IPS-15b (cell line): ENCODE data around the gene OR5H14.
"Not testable (repeated sequence)": the region's sequence is repeated elsewhere in the genome, so short reads cannot be mapped to it uniquely, and the experiment has no call there.

Source experiments
- H3K27me3 ChIP-seq: one replicate; pipeline ENCODE4 v1.6.1; 2013; ENCODE audit warnings: low read length; ENCODE audit not compliant: control insufficient read depth, insufficient read depth
- H3K36me3 ChIP-seq: one replicate; pipeline ENCODE4 v1.6.1; 2013; ENCODE audit warnings: low read length; ENCODE audit not compliant: control insufficient read depth, insufficient read depth
- H3K4me1 ChIP-seq: one replicate; pipeline ENCODE4 v1.6.1; 2013; ENCODE audit warnings: mild to moderate bottlenecking, low read length; ENCODE audit not compliant: control insufficient read depth, insufficient read depth
- H3K4me3 ChIP-seq: one replicate; pipeline ENCODE4 v1.5.1; 2013; ENCODE audit warnings: low read depth, low read length
- H3K9ac ChIP-seq: one replicate; pipeline ENCODE4 v1.6.1; 2013; ENCODE audit warnings: low read depth, mild to moderate bottlenecking, low read length
- H3K9me3 ChIP-seq: one replicate; pipeline ENCODE4 v1.6.1; 2013; ENCODE audit warnings: mild to moderate bottlenecking, low read length; ENCODE audit not compliant: control insufficient read depth, insufficient read depth

The OR5H14 gene

GRCh38 chr3:98147179-98147578 lies at the start of gene OR5H14:
Gene OR5H14, plus strand, starts transcription at chr3:98147479. Its CDS starts 1,907 bp downstream, at chr3:98149386.
- Histone ChIP-seq H3K4me1 (no peaks in the 10 kb centered on the region), H3K36me3 (no peaks in the 10 kb centered on the region), H3K27me3 (no peaks in the 10 kb centered on the region), H3K9ac (no peak within 1 kb of the TSS), H3K9me3 (no peaks in the 10 kb centered on the region), H3K4me3 (no peak within 1 kb of the TSS)

- Histone ChIP-seq H3K36me3 (no peaks in the 10 kb centered on the region), H3K9me3 (no peaks in the 10 kb centered on the region), H3K27me3 (no peaks in the 10 kb centered on the region), H3K4me3 (no peak overlapping the region), H3K4me1 (no peaks in the 10 kb centered on the region), H3K9ac (no peak overlapping the region)
Measured at GRCh38 chr3:98099848-98100247, 47.4 kb upstream of the OR5H14 start.

DNA sequence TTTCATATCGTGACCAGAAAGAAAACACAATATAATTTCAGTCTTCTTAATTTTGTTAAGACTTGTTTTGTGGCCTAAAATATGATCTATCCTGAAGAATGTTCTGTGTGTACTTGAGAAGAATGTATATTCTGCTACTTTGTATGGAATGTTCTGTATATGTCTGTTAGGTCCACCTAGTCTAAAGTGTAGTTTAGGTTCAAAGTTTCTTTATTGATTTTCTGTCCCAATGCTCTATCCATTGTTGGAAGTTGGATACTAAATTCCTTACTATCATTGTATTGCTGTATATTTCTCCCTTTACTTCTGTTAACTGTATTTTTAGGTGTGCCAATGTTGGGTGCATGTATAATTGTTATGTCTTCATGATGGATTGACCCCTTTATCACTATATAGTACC lies 39.1 kb upstream of the OR5H14 start:
- Histone ChIP-seq H3K36me3 (no peaks in the 10 kb centered on the region), H3K27me3 (no peaks in the 10 kb centered on the region), H3K9ac (no peak overlapping the region), H3K9me3 (no peaks in the 10 kb centered on the region), H3K4me1 (no peaks in the 10 kb centered on the region), H3K4me3 (no peak overlapping the region)

DNA sequence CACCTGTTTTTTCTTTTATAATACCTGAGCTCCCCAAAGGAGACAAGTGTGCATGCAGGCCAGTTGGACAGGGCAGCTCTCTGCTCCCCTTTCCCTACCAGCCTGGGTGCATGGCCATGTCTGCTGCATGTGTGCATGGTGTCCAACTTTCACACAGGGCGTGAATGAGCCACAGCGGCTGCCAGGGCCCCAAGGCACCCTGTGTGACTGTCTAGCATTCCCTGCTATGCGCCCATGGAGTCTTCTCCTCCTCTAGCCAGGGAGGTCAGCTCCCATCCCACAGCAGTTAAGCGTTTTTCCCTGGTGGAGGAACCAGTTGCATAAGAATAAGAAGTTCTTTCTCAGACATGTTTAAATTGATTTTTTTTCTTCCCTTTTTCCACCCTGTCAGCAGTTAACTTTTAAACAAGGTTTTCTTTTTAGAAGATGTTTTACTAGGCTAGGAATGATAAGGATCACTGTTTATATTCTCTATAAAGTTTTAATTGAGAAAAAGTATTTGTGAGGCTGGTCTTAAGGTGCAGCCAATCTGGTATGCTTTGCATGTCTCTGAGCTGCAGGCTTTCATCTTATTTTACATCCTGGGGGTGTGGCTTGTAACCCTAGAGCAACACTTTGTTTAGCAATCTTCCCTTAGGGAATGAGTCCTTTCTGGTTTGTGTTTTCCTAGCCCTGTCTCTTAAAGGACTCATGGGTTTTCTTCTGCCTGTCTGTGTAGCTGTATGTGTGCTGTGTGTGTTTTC lies 37.3 kb upstream of the OR5H14 start:
- no peak overlapping the region for H3K4me3 ChIP-seq
- no peaks in the 10 kb centered on the region for H3K4me1 ChIP-seq
- no peaks in the 10 kb centered on the region for H3K27me3 ChIP-seq
- H3K9ac ChIP-seq: no peak overlapping the region
- H3K9me3 ChIP-seq: no peaks in the 10 kb centered on the region
- H3K36me3 ChIP-seq: no peaks in the 10 kb centered on the region

DNA sequence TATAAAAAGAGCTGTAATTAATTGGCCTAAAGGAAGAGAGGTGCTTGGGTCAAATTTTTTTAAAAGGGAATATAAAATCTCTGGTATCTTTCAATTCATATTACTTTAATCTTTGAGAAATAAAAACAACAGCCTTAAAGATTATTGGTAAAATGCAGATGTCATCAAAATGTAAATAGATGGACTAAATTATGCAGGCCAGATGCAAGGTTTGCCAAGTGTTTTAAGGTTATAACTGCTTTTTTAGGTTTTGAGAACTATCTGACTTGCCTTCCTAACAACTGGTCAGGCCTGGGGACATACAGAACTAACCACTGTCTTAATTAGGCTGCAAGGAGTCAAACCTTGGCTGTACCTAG lies 36.8 kb upstream of the OR5H14 start:
- no peaks in the 10 kb centered on the region for H3K4me1 ChIP-seq
- H3K4me3 ChIP-seq: no peak overlapping the region
- H3K9ac ChIP-seq: no peak overlapping the region
- H3K27me3 ChIP-seq: no peaks in the 10 kb centered on the region
- H3K9me3 ChIP-seq: no peaks in the 10 kb centered on the region
- H3K36me3 ChIP-seq: no peaks in the 10 kb centered on the region

DNA sequence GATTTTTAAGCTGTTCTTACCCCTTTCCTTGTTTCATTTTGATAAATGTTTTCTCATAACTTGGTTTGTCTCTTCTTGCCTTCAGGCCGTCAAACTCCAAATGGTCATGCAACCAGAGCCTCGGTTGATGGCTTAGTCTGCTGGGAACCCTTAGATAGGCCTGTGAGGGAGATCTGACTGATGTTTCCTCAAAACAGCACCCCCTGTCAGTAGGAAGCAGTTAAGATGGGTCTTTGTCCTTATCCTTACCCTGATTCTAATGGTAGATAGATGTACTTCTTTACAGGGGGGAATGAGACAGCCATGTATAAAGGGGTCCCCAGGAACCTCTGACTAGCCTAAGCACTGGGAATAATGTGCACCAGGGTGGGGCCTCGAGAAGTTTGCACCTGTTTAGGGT lies 33.0 kb upstream of the OR5H14 start:
- Histone ChIP-seq H3K4me3 (no peak overlapping the region), H3K9me3 (no peaks in the 10 kb centered on the region), H3K9ac (no peak overlapping the region), H3K4me1 (no peaks in the 10 kb centered on the region), H3K36me3 (no peaks in the 10 kb centered on the region), H3K27me3 (no peaks in the 10 kb centered on the region)

- Histone ChIP-seq H3K4me1 (no peaks in the 10 kb centered on the region), H3K9me3 (no peaks in the 10 kb centered on the region), H3K27me3 (no peaks in the 10 kb centered on the region), H3K4me3 (no peak overlapping the region), H3K36me3 (no peaks in the 10 kb centered on the region), H3K9ac (no peak overlapping the region)
Measured at GRCh38 chr3:98115717-98116116, 31.6 kb upstream of the OR5H14 start.

DNA sequence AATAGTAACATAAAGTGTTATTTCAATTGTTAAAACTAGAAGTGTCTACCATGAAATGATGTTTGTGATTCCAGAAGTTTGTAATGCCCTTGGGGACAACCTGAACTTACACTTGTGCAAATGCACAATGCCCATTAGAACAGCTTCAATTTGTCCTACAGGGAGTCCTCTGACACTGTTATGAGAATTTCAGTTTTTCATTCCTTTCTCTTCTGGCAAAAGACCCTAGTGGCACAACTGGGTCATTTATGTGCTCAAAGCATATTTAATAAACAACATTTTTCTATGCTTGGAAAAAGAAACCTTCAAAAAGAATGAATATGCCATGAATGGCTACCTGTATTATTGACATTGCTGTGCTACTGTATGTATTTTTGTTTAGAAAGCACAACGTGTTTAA lies 16.9 kb upstream of the OR5H14 start, which contains the start of gene OR5H1:
TSS of gene OR5H1 (plus strand) at position 301 of the 400 bp plus-strand sequence. CDS start 1,977 bp downstream, outside the sequence.
- no peak within 1 kb of the TSS for H3K4me3 ChIP-seq
- no peaks in the 10 kb centered on the region for H3K27me3 ChIP-seq
- H3K4me1 ChIP-seq: no peaks in the 10 kb centered on the region
- no peaks in the 10 kb centered on the region for H3K36me3 ChIP-seq
- H3K9me3 ChIP-seq: no peaks in the 10 kb centered on the region
- H3K9ac ChIP-seq: no peak within 1 kb of the TSS

- Histone ChIP-seq H3K36me3 (no peaks in the 10 kb centered on the region), H3K4me3 (no peak overlapping the region), H3K27me3 (no peaks in the 10 kb centered on the region), H3K4me1 (peaks cover 3% of the 10 kb centered on the region), H3K9me3 (no peaks in the 10 kb centered on the region), H3K9ac (no peak overlapping the region)
Measured at GRCh38 chr3:98136631-98137030, 10.6 kb upstream of the OR5H14 start.

GRCh38 chr3:98137826-98138557 lies 9.3 kb upstream of the OR5H14 start:
- H3K9me3 ChIP-seq, H3K27me3 ChIP-seq, H3K4me1 ChIP-seq, H3K9ac ChIP-seq, H3K36me3 ChIP-seq, H3K4me3 ChIP-seq: not testable (repeated sequence)

DNA sequence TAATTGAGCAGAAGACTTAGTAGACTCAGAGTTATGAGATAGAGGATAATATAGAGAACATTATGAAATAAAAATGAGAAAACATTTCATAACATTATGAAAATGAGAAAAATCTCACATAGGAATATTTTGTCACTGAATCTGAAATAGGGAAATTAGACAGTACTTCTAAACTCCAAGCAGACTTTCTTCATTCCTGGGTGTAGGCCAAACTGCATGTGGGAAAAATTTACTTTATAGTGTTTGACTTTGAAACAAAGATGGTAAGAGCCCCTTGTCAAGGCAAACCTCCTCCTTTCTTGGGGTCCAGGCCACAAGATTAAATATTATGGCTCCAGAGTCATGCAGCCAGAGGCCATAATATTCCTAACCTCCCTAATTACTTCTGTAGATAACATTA lies 6.7 kb upstream of the OR5H14 start:
- Histone ChIP-seq H3K27me3 (no peaks in the 10 kb centered on the region), H3K4me3 (no peak overlapping the region), H3K9me3 (no peaks in the 10 kb centered on the region), H3K36me3 (no peaks in the 10 kb centered on the region), H3K4me1 (peaks cover 3% of the 10 kb centered on the region), H3K9ac (no peak overlapping the region)

DNA sequence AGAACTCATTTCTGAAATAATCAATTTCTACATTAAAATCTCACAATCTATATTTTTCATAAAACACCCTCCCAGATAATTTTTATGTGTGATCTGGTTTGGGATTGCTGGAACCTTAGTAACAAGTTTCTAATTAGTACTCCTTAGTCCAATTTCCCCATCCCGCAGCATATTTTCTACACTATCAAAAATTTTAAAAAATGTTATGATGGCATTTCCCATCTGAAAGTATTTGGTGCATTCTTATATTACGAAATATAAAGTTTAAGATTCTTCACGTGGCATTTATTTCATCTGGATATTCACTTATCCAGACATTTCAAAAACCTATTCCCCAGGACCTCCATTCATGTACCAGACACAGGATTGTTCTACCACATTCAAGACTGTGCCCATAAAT lies 1.5 kb downstream of the OR5H14 start:
- H3K4me3 ChIP-seq: no peak overlapping the region
- no peak overlapping the region for H3K9ac ChIP-seq
- no peaks in the 10 kb centered on the region for H3K4me1 ChIP-seq
- H3K27me3 ChIP-seq: no peaks in the 10 kb centered on the region
- no peaks in the 10 kb centered on the region for H3K36me3 ChIP-seq
- H3K9me3 ChIP-seq: no peaks in the 10 kb centered on the region
